ENCODE data around the gene HUS1B. TPM values are rescaled to one million over a fixed set of nuclear protein-coding genes. Genes with fewer than 3 reads are reported as not detected.
A peak's percentile ranks its signal among the peaks of the same experiment; 100 is the strongest.

HUS1B gene
- total RNA-seq, 6 experiments from 2014 or later: 0.21 to 0.34 (median 0.28) TPM; not detected in 2

DNA sequence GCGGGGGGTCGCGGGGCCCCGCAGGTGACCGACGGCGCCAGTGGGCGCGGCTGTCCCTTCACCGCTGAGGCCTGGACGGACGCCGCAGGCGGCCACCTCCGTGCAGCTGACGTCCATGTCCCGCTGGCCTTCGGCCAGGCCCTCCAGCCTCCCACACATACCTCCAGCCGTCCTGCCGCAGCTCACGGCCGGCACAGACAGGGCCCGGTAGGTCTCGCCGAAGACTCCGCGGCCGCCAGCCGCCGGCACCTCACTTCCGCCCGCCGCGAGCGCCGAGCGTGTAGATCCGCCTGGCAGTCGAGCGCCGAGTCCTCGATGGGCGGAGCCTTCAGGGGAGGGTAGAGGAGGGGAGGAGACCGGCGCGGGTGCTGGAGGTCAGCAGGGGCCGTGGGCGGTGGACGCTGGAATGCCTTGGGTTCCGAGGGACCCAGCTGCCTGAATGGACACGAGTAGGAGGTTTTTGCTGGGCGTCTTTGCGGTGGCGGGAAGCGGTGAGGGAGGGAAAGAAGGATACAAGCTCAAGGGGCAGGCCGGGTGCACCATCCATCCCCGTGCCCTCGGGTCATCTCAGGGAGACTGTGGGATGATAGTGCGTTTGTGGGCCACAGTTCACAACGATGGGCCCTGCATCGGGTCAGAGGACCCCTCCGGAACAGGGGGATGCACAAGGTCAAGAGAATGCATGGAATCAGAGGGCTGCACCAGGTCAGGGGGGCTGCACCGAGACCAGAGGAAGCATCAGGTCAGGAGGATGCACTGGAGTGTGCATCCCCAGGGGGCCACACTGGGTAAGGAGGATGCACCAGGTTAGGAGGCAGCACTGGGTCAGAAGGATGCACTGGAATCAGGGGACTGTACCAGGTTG lies 36.2 kb upstream of the HUS1B start, which contains the start of gene EXOC2:
TSS of gene EXOC2 (minus strand) at position 282 of the 865 bp plus-strand sequence. CDS start 55,321 bp downstream, outside the sequence.
- Mint-ChIP-seq H3K27ac (peak within 1 kb of the TSS; percentile 70), H3K9me3 (no peaks in the 10 kb centered on the region), H3K36me3 (ENCODE audit: low read depth) (peaks cover 5% of the 10 kb centered on the region; the same call in 1 of the 2 replicates), H3K27me3 (ENCODE audit: insufficient read depth) (peaks cover 1% of the 10 kb centered on the region), H3K4me1 (ENCODE audit: low read depth) (peaks cover 20% of the 10 kb centered on the region), H3K4me3 (peak within 1 kb of the TSS; percentile 93)
- TF ChIP-seq, protein P1, sequence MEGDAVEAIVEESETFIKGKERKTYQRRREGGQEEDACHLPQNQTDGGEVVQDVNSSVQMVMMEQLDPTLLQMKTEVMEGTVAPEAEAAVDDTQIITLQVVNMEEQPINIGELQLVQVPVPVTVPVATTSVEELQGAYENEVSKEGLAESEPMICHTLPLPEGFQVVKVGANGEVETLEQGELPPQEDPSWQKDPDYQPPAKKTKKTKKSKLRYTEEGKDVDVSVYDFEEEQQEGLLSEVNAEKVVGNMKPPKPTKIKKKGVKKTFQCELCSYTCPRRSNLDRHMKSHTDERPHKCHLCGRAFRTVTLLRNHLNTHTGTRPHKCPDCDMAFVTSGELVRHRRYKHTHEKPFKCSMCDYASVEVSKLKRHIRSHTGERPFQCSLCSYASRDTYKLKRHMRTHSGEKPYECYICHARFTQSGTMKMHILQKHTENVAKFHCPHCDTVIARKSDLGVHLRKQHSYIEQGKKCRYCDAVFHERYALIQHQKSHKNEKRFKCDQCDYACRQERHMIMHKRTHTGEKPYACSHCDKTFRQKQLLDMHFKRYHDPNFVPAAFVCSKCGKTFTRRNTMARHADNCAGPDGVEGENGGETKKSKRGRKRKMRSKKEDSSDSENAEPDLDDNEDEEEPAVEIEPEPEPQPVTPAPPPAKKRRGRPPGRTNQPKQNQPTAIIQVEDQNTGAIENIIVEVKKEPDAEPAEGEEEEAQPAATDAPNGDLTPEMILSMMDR (IDR thresholded peaks at IDR 0.05): no peak
- peak; percentile 74 for DNase-seq

DNA sequence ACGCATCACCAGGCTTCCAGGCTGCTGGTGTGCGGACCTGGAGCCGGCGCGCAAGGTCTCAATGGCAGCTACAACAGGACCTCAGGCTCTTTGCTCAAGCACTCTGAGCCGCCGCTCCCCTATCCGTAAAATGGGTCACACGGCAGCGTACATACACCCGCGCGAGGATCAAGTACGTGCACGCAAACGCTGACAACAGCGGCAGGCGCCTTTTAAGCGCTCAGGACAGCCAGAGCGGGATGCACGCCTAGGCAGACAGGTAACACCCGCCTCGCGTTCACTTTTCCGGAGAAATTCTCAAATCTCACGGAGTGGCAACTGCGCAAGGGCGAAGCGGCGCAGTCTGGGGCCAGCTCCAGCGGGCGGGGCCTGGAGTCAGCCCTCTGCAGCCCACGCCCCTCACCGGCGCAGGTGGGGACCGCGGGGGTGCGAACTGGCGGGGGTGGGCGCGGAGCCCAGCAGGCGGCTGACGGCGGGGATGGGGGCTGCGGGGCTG lies 35.5 kb upstream of the HUS1B start:
- H3K9me3 Mint-ChIP-seq: no peaks in the 10 kb centered on the region
- TF ChIP-seq, protein P1 (IDR thresholded peaks at IDR 0.05): no peak
- peaks cover 20% of the 10 kb centered on the region for H3K4me1 Mint-ChIP-seq (ENCODE audit: low read depth)
- peak overlapping the region; percentile 93 for H3K4me3 Mint-ChIP-seq
- H3K36me3 Mint-ChIP-seq (ENCODE audit: low read depth): peaks cover 5% of the 10 kb centered on the region; the same call in 1 of the 2 replicates
- peak; percentile 30 for DNase-seq
- no peaks in the 10 kb centered on the region for H3K27me3 Mint-ChIP-seq (ENCODE audit: insufficient read depth)
- peak overlapping the region; percentile 70 for H3K27ac Mint-ChIP-seq

DNA sequence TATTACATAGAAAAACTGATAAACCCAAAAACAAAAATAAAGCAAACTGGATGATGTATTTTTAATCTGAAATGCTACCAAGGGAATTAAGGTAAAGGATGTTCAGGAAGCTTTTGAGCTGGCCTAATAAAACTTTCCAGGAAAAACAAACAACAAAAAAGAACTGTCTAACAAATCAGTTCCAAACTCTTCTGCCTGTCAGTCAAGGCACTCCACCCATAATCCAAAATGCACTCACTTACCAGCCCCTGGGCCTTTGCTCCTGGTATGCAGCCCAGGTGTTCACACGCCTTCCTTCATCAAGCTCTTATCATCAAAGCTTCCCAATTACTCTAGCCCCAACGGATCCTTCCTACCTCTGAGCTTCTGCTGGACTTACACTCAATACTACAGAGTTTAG lies 32.3 kb upstream of the HUS1B start:
- H3K4me3 Mint-ChIP-seq: no peak overlapping the region
- H3K4me1 Mint-ChIP-seq (ENCODE audit: low read depth): peaks cover 35% of the 10 kb centered on the region
- no peak for DNase-seq
- no peaks in the 10 kb centered on the region for H3K27me3 Mint-ChIP-seq (ENCODE audit: insufficient read depth)
- H3K36me3 Mint-ChIP-seq (ENCODE audit: low read depth): peaks cover 4% of the 10 kb centered on the region; the same call in 1 of the 2 replicates
- H3K27ac Mint-ChIP-seq: no peak overlapping the region
- H3K9me3 Mint-ChIP-seq: no peaks in the 10 kb centered on the region
- TF ChIP-seq, protein P1 (IDR thresholded peaks at IDR 0.05): no peak

DNA sequence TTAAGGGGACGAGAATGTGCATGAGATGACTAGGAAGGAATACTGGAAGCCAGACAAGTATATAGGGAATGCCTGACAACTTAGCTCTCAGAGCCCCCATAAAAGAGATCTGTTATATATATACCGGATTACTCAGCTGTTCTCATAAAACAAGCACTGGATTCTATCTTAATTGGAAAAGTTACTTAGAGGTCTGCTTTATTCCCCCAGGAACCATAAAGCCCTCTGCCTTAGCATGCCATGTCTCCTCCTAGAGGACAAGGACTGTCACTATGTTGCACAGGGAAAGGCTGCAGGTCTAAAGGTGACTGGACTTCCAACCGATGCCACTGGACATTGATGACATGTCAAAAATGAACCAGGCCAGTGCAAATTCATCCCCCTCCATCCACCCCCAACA lies 29.6 kb upstream of the HUS1B start:
- H3K27me3 Mint-ChIP-seq (ENCODE audit: insufficient read depth): no peaks in the 10 kb centered on the region
- no peak overlapping the region for H3K27ac Mint-ChIP-seq
- TF ChIP-seq, protein P1 (IDR thresholded peaks at IDR 0.05): peak; percentile 54
- H3K4me1 Mint-ChIP-seq (ENCODE audit: low read depth): peaks cover 48% of the 10 kb centered on the region
- peaks cover 4% of the 10 kb centered on the region; the same call in 1 of the 2 replicates for H3K36me3 Mint-ChIP-seq (ENCODE audit: low read depth)
- H3K9me3 Mint-ChIP-seq: no peaks in the 10 kb centered on the region
- peak; percentile 4 for DNase-seq
- H3K4me3 Mint-ChIP-seq: no peak overlapping the region

DNA sequence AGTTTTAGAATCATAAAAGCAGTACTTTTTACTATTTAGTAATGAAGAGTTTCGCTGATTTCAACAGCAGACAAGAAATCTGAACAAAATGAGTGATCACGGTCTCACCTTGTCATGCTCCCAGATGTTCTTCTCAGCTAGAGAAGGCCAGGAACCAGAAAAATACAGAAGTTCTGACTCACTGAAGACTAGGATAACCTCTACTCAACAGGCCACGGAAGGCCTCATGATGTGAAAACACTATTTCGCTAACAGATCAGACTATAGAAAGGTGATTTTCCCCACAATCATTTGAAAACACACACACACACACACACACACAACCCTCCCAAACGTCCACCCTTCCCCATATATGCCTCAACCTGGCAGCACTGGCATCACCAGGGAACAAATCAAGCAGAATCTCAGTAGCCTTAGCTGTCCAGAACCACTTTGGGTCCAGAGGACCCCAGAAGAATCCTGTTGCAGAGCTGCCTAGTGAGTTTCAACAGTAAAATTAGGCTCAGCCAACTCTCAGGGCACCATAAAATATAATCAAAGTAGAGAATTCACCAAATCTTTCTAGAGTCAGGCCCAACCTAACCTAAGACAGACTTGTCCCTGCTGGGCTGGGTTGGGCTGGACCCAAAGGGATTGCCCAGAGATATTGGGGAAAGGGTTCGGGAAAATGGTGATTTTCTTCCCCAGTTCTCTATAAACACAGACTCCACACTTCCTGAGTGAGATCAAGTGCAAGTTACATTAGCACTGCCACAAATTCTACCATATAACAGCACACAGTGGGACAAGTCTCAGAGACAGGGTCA lies 28.1 kb upstream of the HUS1B start:
- TF ChIP-seq, protein P1 (IDR thresholded peaks at IDR 0.05): no peak
- no peak overlapping the region for H3K4me3 Mint-ChIP-seq
- peak overlapping the region; percentile 57 for H3K27ac Mint-ChIP-seq
- peaks cover 4% of the 10 kb centered on the region; the same call in 1 of the 2 replicates for H3K36me3 Mint-ChIP-seq (ENCODE audit: low read depth)
- H3K27me3 Mint-ChIP-seq (ENCODE audit: insufficient read depth): no peaks in the 10 kb centered on the region
- H3K4me1 Mint-ChIP-seq (ENCODE audit: low read depth): peaks cover 57% of the 10 kb centered on the region
- H3K9me3 Mint-ChIP-seq: no peaks in the 10 kb centered on the region
- DNase-seq: peak; percentile 10

All from HFFc6 (cell line).